GM13976 (cell line): ENCODE measurements around the gene DST.

Experiments used
- DNase-seq: peaks from one replicate; pipeline ENCODE4 v3.0.0; 2012; ENCODE audit warnings: low spot score
- in situ Hi-C: fragments of 300-500 bp; cut with MboI; formaldehyde crosslinking; loops from one replicate; pipeline ENCODE4 v1.12.0; 2022; ENCODE audit warnings: low sequenced_read_pairs, mixed read lengths, inconsistent platforms; ENCODE audit not compliant: unreplicated experiment
- TF ChIP-seq, protein P1 (sequence below): IDR thresholded peaks from 2 replicates; pipeline ENCODE4 v1.5.1; 2012; ENCODE audit warnings: borderline replicate concordance, mild to moderate bottlenecking; ENCODE audit not compliant: insufficient read depth; ENCODE audit errors: extremely low read depth, missing control alignments, control extremely low read depth

Gene DST

DNA sequence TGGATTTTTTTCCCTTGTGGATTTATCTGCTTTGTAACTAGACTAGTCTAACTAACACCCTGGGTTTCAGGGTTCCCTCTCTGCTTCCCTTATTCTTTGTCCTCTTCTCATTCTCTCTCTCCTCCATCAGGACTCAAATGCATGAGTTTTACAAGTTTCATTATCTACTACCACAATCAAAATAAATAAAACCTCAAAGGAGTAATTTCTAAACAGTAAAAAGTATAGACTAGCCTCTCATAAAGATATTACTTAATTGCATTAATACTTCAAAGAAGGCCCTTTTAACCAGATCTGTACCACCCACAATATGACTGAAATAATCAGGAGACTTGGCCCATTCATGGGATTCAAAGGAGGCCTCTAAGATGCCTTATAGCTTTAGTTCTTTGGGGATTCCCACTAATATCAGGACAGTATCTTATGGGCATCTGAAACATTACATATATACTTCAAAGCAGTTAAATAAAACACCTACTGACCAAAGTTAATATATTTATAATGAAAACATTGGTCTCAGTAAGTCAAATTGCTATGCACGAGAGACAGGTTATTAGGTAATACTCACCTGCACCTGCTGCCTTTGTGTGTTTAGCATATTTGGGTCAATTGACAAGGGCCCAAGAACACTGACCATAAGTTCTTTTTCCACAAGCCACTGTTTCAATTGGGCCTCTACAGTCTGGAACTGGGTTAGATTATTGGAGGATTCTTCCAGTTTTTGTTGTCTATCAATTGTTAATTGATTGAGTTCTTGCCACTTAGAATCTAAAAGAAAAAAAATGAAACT lies 85.7 kb downstream of the DST start:
- DNase-seq: no peak
- TF ChIP-seq, protein P1, sequence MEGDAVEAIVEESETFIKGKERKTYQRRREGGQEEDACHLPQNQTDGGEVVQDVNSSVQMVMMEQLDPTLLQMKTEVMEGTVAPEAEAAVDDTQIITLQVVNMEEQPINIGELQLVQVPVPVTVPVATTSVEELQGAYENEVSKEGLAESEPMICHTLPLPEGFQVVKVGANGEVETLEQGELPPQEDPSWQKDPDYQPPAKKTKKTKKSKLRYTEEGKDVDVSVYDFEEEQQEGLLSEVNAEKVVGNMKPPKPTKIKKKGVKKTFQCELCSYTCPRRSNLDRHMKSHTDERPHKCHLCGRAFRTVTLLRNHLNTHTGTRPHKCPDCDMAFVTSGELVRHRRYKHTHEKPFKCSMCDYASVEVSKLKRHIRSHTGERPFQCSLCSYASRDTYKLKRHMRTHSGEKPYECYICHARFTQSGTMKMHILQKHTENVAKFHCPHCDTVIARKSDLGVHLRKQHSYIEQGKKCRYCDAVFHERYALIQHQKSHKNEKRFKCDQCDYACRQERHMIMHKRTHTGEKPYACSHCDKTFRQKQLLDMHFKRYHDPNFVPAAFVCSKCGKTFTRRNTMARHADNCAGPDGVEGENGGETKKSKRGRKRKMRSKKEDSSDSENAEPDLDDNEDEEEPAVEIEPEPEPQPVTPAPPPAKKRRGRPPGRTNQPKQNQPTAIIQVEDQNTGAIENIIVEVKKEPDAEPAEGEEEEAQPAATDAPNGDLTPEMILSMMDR: no peak
- in situ Hi-C loops: no loop called here

DNA sequence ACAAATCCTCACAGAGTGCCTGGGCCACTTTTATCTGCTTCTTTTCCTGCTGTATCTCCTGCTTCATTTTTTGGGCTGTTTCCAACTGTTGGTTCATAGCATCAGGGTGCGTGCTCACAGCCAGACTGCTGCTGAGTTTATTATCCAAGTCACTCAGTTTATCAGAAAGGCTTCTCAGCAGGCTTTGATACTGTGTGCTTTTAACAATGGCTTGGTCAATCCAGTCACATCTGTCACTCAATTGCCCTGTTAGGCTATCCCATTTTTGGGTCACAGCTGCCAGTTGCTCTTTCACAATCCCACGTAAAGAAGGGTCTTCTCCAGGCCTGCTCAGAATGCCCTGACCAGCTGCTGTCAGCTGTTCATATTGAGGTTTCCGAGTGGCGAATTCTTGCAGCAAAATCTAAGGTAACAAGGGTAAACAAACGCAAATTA lies 87.2 kb downstream of the DST start:
- TF ChIP-seq, protein P1: no peak
- no peak for DNase-seq
- in situ Hi-C loops: no loop called here

DNA sequence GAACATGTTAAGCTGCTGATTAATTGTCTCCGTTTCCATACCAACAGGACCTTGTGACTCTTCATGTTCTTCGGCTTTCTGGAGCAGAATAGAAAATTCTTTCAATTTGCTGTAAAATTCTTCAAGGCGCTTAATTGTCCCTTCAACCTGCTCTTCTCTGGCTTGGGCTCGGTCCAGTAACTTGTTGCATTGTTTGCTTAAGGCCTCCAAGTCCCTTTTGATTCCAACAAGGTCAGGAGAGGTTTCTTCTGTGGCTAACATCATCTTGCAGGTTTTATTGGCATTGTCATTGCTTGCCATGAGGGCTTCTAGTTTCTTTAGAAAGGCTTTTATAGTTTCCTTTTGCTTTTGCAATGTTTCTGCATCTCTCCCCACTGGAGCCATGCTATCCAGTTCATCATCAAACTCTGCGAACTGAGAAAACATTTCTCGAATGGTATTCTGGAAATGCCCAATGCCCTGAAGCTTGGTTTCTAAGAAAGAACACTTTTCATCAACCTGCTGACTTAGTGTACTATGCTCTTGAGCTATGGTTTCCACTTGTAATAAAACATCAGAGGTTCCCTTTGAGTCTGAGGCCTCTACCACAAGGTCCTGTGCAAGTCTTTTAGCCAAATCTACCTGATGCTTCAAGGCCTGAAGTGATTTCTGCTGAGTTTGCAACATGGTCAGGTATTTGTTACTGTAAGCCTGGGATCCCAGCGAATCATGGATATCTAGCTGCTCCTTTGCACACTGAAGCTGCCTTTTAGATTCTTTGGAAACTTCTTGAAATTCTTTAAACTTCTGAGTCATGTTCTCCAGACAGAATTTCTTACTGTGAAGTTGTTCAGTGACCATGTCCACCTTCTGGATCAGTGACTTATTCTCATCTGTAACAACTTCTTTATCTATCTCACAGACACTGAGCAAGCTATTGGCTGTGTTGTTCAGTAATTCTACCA lies 90.2 kb downstream of the DST start:
- TF ChIP-seq, protein P1: no peak
- no peak for DNase-seq
- in situ Hi-C loops: no loop called here

DNA sequence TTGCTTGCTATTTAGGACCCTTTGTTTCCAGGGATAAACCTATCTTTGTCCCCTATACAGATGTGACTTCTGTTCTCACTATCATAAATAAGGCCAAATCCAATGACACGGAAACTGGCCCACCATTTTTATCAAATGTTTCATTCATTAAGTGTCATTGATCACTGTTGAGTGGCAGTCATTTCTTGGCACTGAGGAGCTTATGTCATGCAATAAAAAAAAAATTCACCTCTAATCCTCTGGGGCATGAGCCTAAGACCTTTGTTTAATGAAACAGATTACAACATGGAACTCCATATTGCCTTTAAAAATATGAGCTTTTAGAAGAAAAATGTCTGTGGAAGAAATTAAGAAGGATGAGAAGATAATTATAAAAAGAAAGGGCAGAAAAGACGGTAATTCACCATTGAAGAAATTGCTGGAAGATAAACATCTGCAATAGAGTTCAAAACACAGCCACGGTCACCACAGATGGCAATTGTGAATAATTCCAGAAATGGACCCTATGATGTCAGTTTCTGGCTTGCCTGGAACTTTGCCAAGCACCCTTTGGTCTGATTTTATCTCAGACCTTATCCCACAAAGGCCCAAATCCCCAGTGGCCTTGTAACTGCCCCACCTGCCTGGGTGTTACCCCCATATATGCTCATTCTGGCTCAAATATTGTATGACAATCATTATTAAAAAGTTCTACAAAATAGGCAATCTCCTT lies 91.1 kb downstream of the DST start:
- in situ Hi-C loops: no loop called here
- DNase-seq: no peak
- TF ChIP-seq, protein P1: no peak

DNA sequence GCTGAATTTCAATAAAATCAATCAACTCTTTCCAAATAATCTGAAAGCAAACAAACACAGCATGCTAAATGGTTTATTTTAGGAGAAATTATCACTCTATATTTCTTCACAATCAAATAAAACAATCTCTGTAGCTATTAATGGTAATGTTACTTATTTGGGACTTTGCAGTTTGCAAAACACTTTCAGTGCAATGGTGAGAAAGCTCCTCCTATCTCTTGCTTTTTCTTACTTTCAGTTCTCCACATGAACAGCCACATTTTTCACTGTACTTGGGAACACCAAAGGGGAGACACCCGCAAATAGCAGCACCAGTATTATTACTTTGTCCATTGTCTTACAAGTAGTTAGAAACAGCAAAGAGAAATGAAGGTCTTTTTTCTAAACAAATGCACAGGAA lies 92.4 kb downstream of the DST start:
- in situ Hi-C loops: no loop called here
- no peak for DNase-seq
- TF ChIP-seq, protein P1: no peak

DNA sequence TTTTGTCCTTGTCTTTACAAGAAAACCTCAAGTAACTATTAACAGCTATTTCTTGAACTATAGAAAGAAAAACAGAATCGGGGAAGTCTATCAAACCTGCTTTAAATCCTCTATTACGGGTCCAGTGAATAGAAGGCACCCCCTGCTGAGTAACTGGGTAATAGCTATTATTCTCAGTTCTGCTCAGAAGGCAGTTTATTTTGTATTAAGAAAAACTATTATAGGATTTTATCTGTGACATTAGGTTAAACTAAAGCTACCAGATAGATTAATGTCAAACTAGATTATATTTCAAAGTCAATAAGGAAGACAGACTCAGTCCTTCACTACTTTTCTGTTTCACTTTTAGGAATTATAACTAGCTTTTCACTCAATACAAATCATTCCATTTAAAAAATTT lies 93.7 kb downstream of the DST start:
- DNase-seq: no peak
- in situ Hi-C loops: no loop called here
- TF ChIP-seq, protein P1: no peak
